ENCODE measurements around the gene ATP10A. TPM values are rescaled to one million over a fixed set of nuclear protein-coding genes. Genes with fewer than 3 reads are reported as not detected.

ATP10A gene
- total RNA-seq, 1 experiment from 2014 or later: 3.9 TPM

GRCh38 chr15:25737218-25737643 is 125.9 kb downstream of the ATP10A start:
- H2AK5ac ChIP-seq (ENCODE audit: insufficient read length, low read length): no peak overlapping the region
- no peak overlapping the region for H4K8ac ChIP-seq (replicated peaks; ENCODE audit: insufficient read length, low read depth, low read length)
- TF ChIP-seq CTCF (conservative IDR thresholded peaks at IDR 0.05): no peak
- H3K56ac ChIP-seq (ENCODE audit: insufficient read length, low read depth, low read length): no peak overlapping the region
- H3K4me1 ChIP-seq (ENCODE audit: insufficient read depth, low read length): no peaks in the 10 kb centered on the region
- H4K20me1 ChIP-seq (ENCODE audit: control insufficient read depth, insufficient read depth, insufficient read length): no peaks in the 10 kb centered on the region
- H3K23me2 ChIP-seq (ENCODE audit: insufficient read length, low read depth, low read length, poor library complexity, severe bottlenecking): no peaks in the 10 kb centered on the region
- no peak overlapping the region for H3T11ph ChIP-seq (ENCODE audit: low read length)
- H4K5ac ChIP-seq (ENCODE audit: insufficient read length, low read depth, low read length): no peak overlapping the region
- H2BK15ac ChIP-seq (ENCODE audit: low read depth, low read length): no peak overlapping the region
- no peak overlapping the region for H3K14ac ChIP-seq (ENCODE audit: insufficient read depth, low read length)
- H2BK120ac ChIP-seq (ENCODE audit: low read depth, low read length, poor library complexity, severe bottlenecking): no peak overlapping the region
- H2BK12ac ChIP-seq (ENCODE audit: insufficient read length, low read depth, low read length): no peak overlapping the region
- no peaks in the 10 kb centered on the region for H3K9me3 ChIP-seq (ENCODE audit: control insufficient read depth, low read depth, low read length)
- H3K27ac Mint-ChIP-seq: no peak overlapping the region
- H3K18ac ChIP-seq (ENCODE audit: insufficient read length, low read depth, low read length): no peak overlapping the region
- WGBS (ENCODE audit: extremely low coverage, insufficient read length, low lambda C conversion rate): no CpG with 5 or more reads among the region's 4 CpGs
- H3K23ac ChIP-seq (ENCODE audit: insufficient read length, low read depth, low read length): no peak overlapping the region
- no peak for DNase-seq
- no peaks in the 10 kb centered on the region for H3K79me1 ChIP-seq (ENCODE audit: insufficient read depth, low read depth, low read length, poor library complexity, severe bottlenecking)
- H2BK5ac ChIP-seq (ENCODE audit: insufficient read length, low read length): no peak overlapping the region
- no peak overlapping the region for H3K27ac ChIP-seq (ENCODE audit: insufficient read length, low read depth, low read length)
- H3K4me1 Mint-ChIP-seq: peaks cover 2 to 7% of the 10 kb centered on the region in 2 experiments; a peak in 2 of 4 replicates
- H3K9ac ChIP-seq (ENCODE audit: extremely low read depth, insufficient read length, low read length): no peak overlapping the region
- H3K9me3 Mint-ChIP-seq: no peaks in the 10 kb centered on the region
- H4K91ac ChIP-seq (ENCODE audit: insufficient read length, low read depth, low read length): no peak overlapping the region
- H3K36me3 Mint-ChIP-seq (ENCODE audit: insufficient read depth in 1 of 3, low read depth in 3 of 3): no peaks in the 10 kb centered on the region
- H2BK20ac ChIP-seq (ENCODE audit: low read depth, low read length, poor library complexity, severe bottlenecking): no peak overlapping the region
- H2AFZ ChIP-seq (ENCODE audit: low read length): no peak overlapping the region
- peaks cover 1% of the 10 kb centered on the region; the same call in 1 of the 2 replicates for H3K27me3 Mint-ChIP-seq (ENCODE audit: low read depth)
- H3K4ac ChIP-seq (ENCODE audit: low read depth, low read length): no peak overlapping the region
- H3K4me2 ChIP-seq (ENCODE audit: insufficient read depth, insufficient read length, low read length): no peak overlapping the region
- no peak overlapping the region for H3K4me3 Mint-ChIP-seq
- H3K27me3 ChIP-seq (ENCODE audit: insufficient read depth, low read length): no peaks in the 10 kb centered on the region
- no peaks in the 10 kb centered on the region for H3K79me2 ChIP-seq (ENCODE audit: insufficient read depth, low read length)
